ENCODE data around the gene MROH7. TPM values are rescaled to one million over a fixed set of nuclear protein-coding genes. Genes with fewer than 3 reads are reported as not detected.
A peak's percentile ranks its signal among the peaks of the same experiment; 100 is the strongest.

MROH7 gene
- polyA plus RNA-seq, 6 donors from 2014 or later = not detected

- Mint-ChIP-seq H3K27ac (peak overlapping the region in 2 of 6 donors; percentile 21 to 45), H3K4me1 (peaks cover 7 to 13% (median 8%) of the 10 kb centered on the region in 3 donors), H3K27me3 (peaks cover 0 to 6% (median 0%) of the 10 kb centered on the region in 3 donors), H3K36me3 (no peaks in the 10 kb centered on the region), H3K4me3 (no peak overlapping the region), H3K9me3 (no peaks in the 10 kb centered on the region)
- DNase-seq = no peak
- ATAC-seq (ENCODE audit: low read depth in 2 of 2) = no peak
Measured at GRCh38 chr1:54604572-54605370, 36.8 kb upstream of the MROH7 start.

GRCh38 chr1:54606096-54606989 lies 35.2 kb upstream of the MROH7 start:
- DNase-seq (no peak), ATAC-seq (ENCODE audit: low read depth in 2 of 2) (no peak)
- Mint-ChIP-seq H3K27me3 (peaks cover 0 to 6% (median 0%) of the 10 kb centered on the region in 3 donors), H3K36me3 (no peaks in the 10 kb centered on the region), H3K9me3 (no peaks in the 10 kb centered on the region), H3K4me3 (no peak overlapping the region), H3K27ac (peak overlapping the region in 1 of 6 donors; percentile 57), H3K4me1 (peaks cover 7 to 13% (median 8%) of the 10 kb centered on the region in 3 donors)

- Mint-ChIP-seq H3K4me1 (peaks cover 7 to 13% (median 8%) of the 10 kb centered on the region in 3 donors), H3K9me3 (no peaks in the 10 kb centered on the region), H3K27ac (no peak overlapping the region), H3K4me3 (no peak overlapping the region), H3K36me3 (no peaks in the 10 kb centered on the region), H3K27me3 (peaks cover 0 to 6% (median 0%) of the 10 kb centered on the region in 3 donors)
- ATAC-seq (ENCODE audit: low read depth in 2 of 2) (no peak), DNase-seq (no peak)
Measured at GRCh38 chr1:54606990-54607325, 34.6 kb upstream of the MROH7 start.

GRCh38 chr1:54607821-54608565 lies 33.6 kb upstream of the MROH7 start:
- DNase-seq (no peak), ATAC-seq (ENCODE audit: low read depth in 2 of 2) (no peak)
- H3K4me3 Mint-ChIP-seq = no peak overlapping the region
- H3K4me1 Mint-ChIP-seq = peaks cover 7 to 13% (median 8%) of the 10 kb centered on the region in 3 donors
- H3K27ac Mint-ChIP-seq = peak overlapping the region in 1 of 6 donors; percentile 66
- H3K27me3 Mint-ChIP-seq = peaks cover 0 to 6% (median 0%) of the 10 kb centered on the region in 3 donors
- no peaks in the 10 kb centered on the region for H3K36me3 Mint-ChIP-seq
- H3K9me3 Mint-ChIP-seq = no peaks in the 10 kb centered on the region

GRCh38 chr1:54608566-54609230 lies 32.9 kb upstream of the MROH7 start:
- no peak overlapping the region for H3K27ac Mint-ChIP-seq
- peaks cover 7 to 13% (median 8%) of the 10 kb centered on the region in 3 donors for H3K4me1 Mint-ChIP-seq
- no peak overlapping the region for H3K4me3 Mint-ChIP-seq
- DNase-seq (no peak), ATAC-seq (ENCODE audit: low read depth in 2 of 2) (no peak)
- peaks cover 0 to 6% (median 0%) of the 10 kb centered on the region in 3 donors for H3K27me3 Mint-ChIP-seq
- H3K9me3 Mint-ChIP-seq = no peaks in the 10 kb centered on the region
- H3K36me3 Mint-ChIP-seq = no peaks in the 10 kb centered on the region

GRCh38 chr1:54609301-54609921 lies 32.2 kb upstream of the MROH7 start:
- Mint-ChIP-seq H3K27ac (no peak overlapping the region), H3K4me1 (peaks cover 5 to 10% (median 6%) of the 10 kb centered on the region in 3 donors), H3K9me3 (no peaks in the 10 kb centered on the region), H3K4me3 (no peak overlapping the region), H3K36me3 (no peaks in the 10 kb centered on the region), H3K27me3 (peaks cover 0 to 6% (median 0%) of the 10 kb centered on the region in 3 donors)
- no peak for ATAC-seq (ENCODE audit: low read depth in 2 of 2)
- DNase-seq = no peak

GRCh38 chr1:54610048-54610447 lies 31.5 kb upstream of the MROH7 start:
- Mint-ChIP-seq H3K27me3 (peaks cover 0 to 2% (median 0%) of the 10 kb centered on the region in 3 donors), H3K9me3 (no peaks in the 10 kb centered on the region), H3K27ac (no peak overlapping the region), H3K4me3 (no peak overlapping the region), H3K36me3 (no peaks in the 10 kb centered on the region), H3K4me1 (peaks cover 0 to 4% (median 0%) of the 10 kb centered on the region in 3 donors)
- no peak for DNase-seq
- no peak for ATAC-seq (ENCODE audit: low read depth in 2 of 2)

- ATAC-seq (ENCODE audit: low read depth in 2 of 2) = no peak
- H3K4me3 Mint-ChIP-seq = no peak overlapping the region
Measured at GRCh38 chr1:54610601-54611580, 30.7 kb upstream of the MROH7 start.

GRCh38 chr1:54611621-54612020 lies 30.0 kb upstream of the MROH7 start:
- Mint-ChIP-seq H3K4me3 (no peak overlapping the region), H3K27me3 (no peaks in the 10 kb centered on the region), H3K4me1 (no peaks in the 10 kb centered on the region), H3K9me3 (no peaks in the 10 kb centered on the region), H3K36me3 (no peaks in the 10 kb centered on the region), H3K27ac (peak overlapping the region in 1 of 6 donors; percentile 20)
- DNase-seq (no peak), ATAC-seq (ENCODE audit: low read depth in 2 of 2) (no peak)

More at GRCh38 chr1:54610601-54611580, 30.7 kb upstream of the MROH7 start:
- Mint-ChIP-seq H3K4me1 (no peaks in the 10 kb centered on the region), H3K9me3 (no peaks in the 10 kb centered on the region), H3K27ac (peak overlapping the region in 1 of 6 donors; percentile 20), H3K36me3 (no peaks in the 10 kb centered on the region), H3K27me3 (no peaks in the 10 kb centered on the region)
- DNase-seq = no peak

- H3K9me3 Mint-ChIP-seq = no peaks in the 10 kb centered on the region
- DNase-seq = no peak
Measured at GRCh38 chr1:54614024-54614423, 27.6 kb upstream of the MROH7 start.

GRCh38 chr1:54614563-54614962 lies 27.0 kb upstream of the MROH7 start:
- no peak for ATAC-seq (ENCODE audit: low read depth in 2 of 2)
- Mint-ChIP-seq H3K4me3 (no peak overlapping the region), H3K27me3 (no peaks in the 10 kb centered on the region), H3K4me1 (no peaks in the 10 kb centered on the region), H3K9me3 (no peaks in the 10 kb centered on the region), H3K36me3 (no peaks in the 10 kb centered on the region), H3K27ac (no peak overlapping the region)
- DNase-seq = no peak

More at GRCh38 chr1:54614024-54614423, 27.6 kb upstream of the MROH7 start:
- no peak overlapping the region for H3K4me3 Mint-ChIP-seq
- no peaks in the 10 kb centered on the region for H3K4me1 Mint-ChIP-seq
- ATAC-seq (ENCODE audit: low read depth in 2 of 2) = no peak
- no peaks in the 10 kb centered on the region for H3K27me3 Mint-ChIP-seq
- H3K36me3 Mint-ChIP-seq = no peaks in the 10 kb centered on the region
- H3K27ac Mint-ChIP-seq = peak overlapping the region in 1 of 6 donors; percentile 41

Measured in naive B cell (primary cell).